ENCODE data around the gene AGBL4.

Gene AGBL4

DNA sequence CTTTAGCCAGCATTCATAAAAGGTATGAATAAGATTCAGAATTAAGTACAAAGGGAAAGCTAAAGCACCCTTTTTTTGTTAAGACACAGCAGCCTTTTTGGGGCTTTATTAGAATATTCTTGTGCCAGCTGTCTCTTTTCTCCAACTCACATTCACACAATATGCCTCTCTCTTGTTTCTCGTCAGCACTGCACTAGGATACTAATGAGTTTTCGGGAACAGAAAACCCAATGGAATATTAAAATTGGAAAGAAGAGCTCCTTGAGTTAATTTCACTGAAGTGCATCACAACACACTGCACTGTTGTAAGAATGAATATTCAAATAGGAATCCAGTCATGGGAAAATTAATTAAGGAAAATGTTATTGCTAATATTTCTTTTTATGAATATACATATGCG lies 836.7 kb downstream of the AGBL4 start:
- no peak for DNase-seq (ENCODE audit: low read depth, low spot score)

DNA sequence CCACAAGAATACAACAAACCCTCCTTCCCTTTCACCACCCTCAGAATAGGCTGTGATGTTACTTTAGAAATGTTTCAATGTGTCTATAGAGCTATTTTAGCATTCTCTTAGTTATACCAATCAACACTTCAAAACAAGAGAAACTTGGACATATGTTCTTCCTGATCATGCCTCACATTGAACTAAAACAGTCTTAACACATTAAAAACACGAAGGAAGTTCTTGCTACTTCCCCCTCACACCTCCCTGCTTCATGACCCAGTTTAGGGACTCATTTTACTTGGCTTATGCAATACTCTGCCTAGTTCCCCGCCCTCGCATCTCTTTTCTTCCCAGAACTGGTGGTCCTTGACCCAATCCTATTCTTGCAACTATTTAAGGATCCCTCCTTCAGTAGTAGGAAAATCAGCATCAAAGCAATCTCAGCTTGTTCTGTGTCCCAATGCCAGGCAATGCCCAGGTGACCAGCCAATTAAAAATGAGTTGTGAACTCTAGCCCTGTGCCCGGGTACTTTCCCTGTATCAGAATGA lies 838.2 kb downstream of the AGBL4 start:
- no peak for DNase-seq (ENCODE audit: low read depth, low spot score)

DNA sequence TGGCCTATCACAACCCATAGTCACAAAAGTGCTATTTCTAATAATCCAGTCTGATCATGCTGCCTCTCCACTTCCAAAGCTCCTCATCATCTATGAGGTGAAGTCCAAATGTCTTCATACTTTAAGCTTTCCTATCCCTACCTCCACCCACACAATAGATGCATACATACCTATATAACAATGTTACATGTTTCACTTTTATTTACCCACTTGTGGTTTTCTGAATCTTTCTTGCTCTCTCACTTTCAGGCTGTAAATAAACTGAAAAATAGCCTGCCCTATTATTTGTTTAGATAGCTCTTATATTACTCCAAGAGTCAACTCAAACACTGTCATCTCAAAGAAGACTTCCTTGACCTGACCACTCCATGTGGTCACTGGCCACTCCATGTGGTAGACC lies 840.3 kb downstream of the AGBL4 start:
- DNase-seq (ENCODE audit: low read depth, low spot score), result no peak

DNA sequence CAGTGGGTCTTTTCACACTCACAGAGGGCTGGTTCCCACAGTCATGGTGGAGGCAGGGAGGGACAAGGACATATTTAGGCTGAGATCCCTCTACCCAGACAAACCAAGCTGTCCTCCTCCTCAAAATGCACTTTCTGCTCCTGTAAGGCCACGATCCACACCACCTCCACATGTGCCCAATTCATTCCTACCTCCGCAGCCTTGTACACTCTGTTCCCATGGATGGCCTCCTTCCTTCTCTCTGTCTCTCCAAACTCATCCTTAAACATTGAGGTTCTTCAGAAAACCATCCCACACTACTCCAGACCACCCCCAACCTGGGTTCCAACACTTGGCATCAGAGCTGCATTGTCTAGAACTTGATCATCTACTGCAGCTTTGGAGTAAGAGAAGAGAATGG lies 842.7 kb downstream of the AGBL4 start:
- no peak for DNase-seq (ENCODE audit: low read depth, low spot score)

DNA sequence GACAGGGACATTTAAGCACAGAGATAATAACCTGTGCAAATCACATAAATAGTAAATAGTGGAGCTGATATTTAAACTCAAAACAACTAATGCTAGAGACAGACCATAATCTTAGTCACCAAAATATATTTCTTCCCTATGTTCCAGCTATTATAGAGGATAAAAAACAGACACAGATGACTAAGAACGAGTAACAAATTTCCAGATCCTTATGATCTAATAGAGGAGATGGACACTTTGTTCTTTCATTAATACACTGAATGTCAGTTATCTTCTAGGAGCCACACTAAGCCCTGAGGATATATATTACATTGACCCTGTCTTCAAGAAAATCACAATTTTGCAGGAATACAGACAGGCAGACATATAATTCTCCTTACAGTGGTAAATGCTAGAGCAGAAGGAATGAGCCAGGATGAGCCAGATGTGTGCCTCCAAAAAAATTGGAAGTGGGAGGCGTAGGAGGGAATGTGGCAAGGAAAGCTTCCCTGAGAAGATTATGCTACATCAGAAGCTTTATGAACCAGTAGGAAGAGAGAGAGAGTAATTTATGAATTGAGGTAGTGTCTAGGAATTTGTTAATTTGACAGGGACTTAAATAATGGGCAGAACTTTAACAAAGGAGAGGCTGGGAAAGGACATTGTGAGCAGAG lies 851.7 kb downstream of the AGBL4 start:
- DNase-seq (ENCODE audit: low read depth, low spot score), result no peak

DNA sequence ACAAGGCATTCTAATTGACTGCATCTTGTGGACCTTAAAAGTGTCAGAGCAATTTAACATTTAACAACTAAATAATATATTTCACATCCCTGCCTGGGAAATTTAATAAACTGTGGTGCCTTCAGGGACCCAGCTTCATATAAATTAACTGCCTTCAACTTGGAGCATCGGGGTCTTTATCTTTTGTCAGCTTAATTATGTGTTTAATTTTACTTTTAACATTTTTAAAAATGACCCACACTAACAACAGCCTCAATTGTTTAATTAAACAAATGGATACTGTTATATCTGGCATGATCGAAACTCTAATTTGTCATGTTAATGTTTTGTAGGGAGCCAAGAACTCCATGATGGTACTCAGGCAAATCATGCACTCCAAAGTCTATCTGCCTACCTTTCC lies 857.7 kb downstream of the AGBL4 start:
- no peak for DNase-seq (ENCODE audit: low read depth, low spot score)

DNA sequence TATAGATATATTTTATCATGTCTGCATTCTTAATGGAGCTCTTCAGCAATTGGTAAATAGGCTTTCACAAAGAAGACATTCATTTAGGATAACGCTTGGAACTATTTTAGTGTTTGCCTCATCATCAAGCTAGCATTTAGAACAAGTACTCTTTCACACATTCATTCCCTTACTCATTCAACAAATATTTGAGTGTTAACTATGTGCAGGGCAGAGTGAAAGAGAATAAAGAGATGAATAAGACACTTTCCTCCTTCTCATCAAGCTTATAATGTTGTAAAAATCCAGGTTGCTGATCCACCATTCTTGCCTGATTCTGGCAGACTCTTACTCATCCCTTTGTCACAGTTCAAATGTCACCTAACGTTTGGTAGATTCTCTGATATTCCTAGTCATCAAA lies 860.7 kb downstream of the AGBL4 start:
- DNase-seq (ENCODE audit: low read depth, low spot score), result no peak

DNA sequence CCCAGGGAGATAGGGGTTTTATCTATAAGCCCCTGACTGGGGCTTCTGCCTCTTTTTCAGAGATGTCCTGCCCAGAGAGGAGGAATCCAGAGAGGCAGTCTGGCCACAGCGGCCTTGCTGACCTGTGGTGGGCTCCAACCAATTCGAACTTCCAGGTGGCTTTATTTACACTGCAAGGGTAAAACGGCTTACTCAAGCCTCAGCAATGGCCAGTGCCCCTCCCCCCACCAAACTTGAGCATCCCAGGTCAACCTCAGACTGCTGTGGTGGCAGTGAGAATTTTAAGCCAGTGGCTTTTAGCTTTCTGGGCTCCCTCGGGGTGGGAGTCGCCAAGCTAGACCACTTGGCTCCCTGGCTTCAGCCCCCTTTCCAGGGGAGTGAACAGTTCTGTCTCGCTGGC lies 863.1 kb downstream of the AGBL4 start:
- no peak for DNase-seq (ENCODE audit: low read depth, low spot score)

DNA sequence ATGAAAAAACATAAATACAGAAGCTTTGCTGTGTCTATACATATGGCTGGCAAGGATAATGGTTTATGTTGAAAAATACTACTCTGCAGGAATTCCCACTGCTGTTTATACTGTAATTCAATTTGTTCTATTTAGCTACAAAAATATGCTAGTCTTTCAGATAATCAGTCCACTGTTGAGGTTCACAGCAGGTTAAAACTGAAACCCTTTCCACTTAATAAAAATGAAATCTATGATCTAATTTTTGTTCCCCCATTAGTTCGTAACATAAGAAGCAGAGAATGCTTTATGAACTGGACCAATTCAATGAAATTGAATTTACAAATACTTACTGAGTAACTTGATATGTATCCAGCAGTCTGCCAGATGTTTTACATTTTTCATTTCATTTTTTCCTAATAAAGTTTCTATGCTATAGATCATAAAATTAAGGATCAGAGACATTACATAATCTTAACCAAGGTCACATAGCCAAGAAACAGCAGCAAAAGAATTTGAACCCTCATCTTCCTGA lies 887.0 kb downstream of the AGBL4 start:
- no peak for DNase-seq (ENCODE audit: low read depth, low spot score)

DNA sequence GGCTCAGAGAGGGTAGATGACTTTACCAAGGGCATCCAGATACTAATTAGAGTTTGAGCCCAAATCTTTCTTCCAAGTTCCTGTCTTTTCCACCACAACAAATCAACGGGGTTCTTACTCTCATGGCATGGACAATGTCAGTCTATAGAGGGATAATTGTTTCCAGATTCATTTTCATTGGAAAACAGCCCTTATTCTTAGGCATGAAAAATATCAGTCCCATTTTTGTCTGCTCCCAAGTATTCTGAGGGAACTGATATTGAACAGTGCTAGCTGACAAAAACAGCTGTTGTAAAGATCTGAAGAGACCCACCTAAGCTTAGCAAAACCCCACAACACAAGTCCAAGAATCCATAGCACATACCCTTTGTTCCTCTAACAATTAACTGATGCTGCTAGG lies 898.0 kb downstream of the AGBL4 start:
- DNase-seq (ENCODE audit: low read depth, low spot score), result no peak

DNA sequence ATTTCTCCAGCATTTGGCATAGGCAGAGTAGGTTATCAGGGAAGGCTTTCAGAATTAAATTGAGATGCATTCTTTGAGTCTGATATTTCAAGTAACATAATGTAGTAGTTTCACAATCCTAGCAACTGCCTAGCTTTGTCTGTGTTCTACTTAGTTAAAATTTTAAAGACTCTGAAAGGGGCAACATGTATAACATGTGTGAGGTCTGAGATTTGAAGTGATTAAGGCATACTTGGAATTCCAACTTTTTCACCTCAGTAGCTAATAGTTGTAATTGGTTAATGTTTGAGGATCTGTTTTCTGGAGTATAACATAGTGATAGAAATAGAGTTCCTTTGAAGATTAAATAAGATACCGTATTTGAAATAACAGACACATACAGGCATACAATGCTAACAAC lies 911.8 kb downstream of the AGBL4 start:
- no peak for DNase-seq (ENCODE audit: low read depth, low spot score)

DNA sequence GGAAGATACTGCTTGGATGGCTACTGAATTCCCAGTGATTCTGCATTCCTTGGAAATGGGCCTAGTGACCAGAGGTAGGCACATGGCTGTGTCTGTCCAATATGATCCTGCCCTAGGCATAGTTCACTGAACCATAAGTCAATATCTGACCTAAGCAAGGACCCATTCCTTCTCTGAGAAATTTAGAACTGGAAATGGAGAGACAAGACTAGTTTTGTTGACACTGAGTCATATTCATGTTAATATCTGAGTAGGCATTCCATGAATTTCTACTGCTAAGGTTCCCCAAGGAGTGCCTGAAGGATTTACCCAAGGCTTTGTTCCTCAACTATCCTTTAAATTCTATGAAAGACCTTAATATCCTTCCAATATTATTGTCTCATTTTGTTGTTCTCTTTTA lies 917.3 kb downstream of the AGBL4 start:
- DNase-seq (ENCODE audit: low read depth, low spot score), result no peak

DNA sequence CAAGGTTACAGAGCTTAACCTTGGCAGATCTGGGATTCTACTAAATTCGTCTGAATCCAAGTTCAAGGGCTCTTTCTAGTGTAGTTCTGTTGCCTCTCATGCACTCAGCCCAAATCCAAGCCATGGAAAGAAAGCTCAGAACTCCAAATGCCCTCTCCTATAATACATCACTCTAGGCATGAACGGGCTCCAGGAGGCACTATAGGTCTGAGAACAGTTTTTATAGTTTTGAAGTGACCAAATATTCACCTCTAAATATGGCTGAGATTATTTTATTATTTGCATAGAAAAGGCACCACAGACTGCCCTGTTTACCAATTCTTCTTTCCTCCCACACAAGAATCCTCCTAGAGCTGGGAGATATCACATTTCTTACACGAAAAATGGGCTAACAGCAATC lies 919.2 kb downstream of the AGBL4 start:
- no peak for DNase-seq (ENCODE audit: low read depth, low spot score)

DNA sequence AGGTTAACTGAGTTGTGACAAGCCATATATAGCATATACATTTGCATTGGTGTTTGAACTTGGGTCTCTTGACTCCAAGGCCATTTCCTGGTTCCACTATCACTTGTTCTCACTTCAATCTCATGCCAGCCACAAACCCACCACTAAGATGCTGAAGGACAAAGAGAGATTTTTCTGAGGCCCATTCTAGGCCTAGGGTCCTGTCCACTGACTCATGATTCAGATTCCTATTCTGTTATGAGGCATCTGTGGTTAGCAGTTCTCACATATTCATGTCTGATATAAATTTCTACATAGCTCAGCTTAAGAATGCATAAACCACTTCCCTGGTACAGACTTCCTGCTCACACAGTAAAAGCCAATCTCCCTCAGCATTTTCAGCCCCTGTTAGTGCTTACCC lies 921.0 kb downstream of the AGBL4 start:
- no peak for DNase-seq (ENCODE audit: low read depth, low spot score)

DNA sequence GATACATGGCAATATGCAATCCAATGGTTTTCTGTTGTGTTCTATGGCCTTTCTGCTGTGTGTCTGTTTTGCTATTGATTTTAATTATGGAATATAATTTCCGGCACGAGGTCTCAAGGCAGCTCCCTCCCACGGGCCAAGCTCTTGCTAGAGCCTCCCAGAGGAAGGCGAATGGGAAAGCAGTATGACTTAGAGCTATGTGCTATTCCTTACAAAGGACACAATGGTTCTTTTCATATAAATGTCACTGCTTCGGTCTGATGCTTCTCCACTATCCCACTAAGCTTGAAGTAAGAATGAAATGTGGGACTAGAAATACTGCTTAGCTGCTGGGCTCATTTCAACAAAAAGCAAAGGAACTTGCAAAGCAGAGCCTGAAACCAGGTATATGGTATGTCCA lies 924.9 kb downstream of the AGBL4 start:
- DNase-seq (ENCODE audit: low read depth, low spot score), result no peak

DNA sequence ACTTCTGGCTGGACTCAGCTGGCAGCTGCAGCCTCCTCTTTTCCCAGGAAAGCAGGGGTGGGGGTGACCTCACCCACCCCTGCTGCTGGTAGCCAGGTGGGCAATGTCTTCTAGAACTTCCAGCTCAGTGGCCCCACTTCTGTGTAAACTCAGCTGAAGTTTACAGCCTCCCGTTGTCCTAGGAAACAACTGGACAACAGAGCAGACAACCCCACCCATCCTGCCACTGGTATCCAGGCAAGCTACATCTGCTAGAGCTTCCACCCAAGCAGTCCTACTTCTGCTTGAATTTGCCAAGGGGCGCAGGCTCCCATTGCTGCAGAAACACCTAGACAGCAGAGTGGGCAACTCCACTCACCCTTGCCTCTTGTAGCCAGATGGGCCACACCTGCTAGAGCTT lies 937.4 kb downstream of the AGBL4 start:
- DNase-seq (ENCODE audit: low read depth, low spot score), result no peak

DNA sequence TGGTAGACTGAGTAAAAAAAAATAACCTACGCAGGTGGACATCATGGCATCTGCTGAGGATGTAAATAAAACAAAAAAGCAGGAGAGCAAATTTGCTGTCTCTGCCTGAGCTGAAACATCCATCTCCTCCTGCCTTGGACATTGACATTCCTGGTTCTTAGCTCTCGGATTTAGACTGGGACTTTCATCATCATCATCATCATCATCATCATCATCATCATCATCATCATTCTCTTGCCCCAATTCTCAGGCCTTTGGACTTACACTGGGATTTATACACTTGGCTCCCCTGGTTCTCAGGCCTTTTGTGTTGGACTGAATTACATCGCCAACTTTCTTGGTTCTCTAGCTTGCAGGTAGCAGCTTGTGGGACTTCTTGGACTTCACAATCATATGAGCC lies 938.7 kb downstream of the AGBL4 start:
- no peak for DNase-seq (ENCODE audit: low read depth, low spot score)

DNA sequence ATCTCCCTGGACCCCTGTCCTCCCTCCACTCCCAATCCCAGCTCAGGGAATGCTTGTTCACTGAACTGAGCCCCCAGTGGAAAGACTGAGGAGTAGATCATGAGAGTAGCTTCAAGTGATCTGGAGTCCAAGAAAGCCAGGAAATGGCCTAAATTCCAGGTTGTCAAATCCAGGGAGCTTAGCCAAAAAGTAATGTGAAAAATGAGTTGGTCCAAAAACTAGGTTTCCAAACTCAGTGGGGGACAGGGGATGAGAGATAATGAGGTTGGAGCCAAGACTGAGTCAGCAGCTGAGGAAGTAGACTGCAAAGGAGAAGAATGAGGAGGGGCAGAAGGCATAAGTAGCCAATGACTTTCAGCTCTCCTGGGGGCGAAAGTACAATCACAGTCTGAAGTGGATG lies 963.0 kb downstream of the AGBL4 start:
- no peak for DNase-seq (ENCODE audit: low read depth, low spot score)

DNA sequence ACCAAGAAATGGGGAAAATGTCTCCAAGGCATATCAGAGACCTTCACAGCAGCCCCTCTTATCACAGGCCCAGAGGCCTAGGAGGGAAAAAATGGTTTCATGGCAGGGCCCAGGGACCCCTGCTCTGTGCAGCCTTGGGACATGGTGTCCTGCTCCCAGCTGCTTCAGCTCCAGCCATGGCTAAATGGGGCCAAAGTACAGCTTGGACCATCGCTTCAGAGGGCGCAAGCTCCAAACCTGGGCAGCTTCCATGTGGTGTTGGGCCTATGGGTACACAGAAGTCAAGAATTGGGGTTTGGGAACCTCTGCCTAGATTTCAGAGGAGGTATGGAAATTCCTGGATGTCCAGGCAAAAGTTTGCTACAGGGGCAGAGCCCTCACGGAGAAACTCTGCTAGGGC lies 964.7 kb downstream of the AGBL4 start:
- no peak for DNase-seq (ENCODE audit: low read depth, low spot score)

DNA sequence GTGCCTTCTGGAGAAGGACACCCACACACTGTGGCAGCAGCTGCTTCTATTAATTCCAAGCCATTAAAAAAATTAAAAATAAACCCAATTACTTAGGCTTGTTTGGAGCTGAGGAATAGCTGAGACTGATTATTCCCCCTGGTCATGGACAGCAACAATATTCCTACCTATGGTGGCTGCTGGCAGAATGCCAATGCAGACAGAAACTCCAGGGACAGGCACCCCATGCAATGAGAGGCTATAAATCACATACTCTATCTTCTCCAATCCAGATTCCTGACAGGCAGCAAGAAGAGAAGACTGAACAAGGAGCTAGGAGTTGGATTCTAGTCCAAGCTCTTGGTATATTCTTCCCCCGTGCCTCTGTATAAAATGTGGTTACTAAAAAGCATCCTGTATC lies 971.7 kb downstream of the AGBL4 start:
- DNase-seq (ENCODE audit: low read depth, low spot score), result no peak

DNA sequence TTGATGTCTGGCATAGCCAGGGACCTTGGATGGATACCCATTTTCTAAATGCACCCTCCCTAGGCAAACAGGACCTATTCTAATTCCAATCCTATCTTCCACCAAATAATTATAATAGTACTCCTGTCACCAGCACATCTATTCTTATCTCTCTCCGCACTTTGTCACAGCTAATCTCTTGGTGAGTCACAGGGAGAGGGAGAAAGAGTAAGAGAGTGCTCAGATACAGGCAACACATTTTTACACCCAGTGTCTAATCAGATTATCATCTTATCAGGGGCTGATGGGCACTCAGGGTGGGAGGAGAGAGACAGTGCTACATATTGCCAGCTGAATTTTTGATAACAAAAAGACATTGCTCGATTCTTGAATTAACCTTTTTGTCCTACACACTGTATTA lies 972.1 kb downstream of the AGBL4 start:
- DNase-seq (ENCODE audit: low read depth, low spot score), result no peak

DNA sequence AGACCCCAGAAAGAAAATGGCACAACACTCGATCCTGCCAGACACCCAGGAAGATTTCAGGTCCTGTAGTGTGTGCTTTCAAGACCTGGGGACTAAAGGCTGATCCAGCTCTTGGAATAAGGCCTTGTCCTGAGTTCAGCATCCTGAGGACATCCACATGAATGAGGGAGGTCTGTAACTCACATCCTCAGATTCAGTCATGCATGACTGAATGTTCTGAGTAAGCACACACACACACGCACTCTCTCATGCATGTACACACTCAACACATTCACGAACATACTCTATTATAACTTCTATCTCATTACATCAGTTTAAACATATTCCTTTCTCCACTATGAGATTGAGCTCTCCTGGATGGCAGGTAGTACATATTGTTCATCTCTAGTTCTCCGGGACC lies 973.7 kb downstream of the AGBL4 start:
- no peak for DNase-seq (ENCODE audit: low read depth, low spot score)

DNA sequence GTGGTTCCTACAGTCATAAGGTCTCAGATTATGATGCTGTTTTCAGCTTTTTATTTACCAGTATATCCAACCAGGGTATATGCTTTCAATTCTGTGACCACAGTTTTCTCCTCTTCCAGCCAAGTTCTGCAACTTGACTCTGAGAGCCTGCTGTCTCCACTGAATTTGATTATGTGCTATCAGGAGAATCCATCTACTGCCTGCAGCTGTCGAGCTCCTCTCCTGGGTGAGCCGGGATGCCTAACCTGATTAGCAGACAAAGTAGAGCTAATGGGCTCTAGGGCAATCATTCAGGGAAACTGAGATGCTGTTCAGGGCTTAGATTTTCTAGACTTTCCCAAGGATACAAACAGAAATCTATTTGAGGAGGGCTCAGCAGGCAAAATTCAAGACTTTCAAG lies 975.6 kb downstream of the AGBL4 start:
- DNase-seq (ENCODE audit: low read depth, low spot score), result no peak

DNA sequence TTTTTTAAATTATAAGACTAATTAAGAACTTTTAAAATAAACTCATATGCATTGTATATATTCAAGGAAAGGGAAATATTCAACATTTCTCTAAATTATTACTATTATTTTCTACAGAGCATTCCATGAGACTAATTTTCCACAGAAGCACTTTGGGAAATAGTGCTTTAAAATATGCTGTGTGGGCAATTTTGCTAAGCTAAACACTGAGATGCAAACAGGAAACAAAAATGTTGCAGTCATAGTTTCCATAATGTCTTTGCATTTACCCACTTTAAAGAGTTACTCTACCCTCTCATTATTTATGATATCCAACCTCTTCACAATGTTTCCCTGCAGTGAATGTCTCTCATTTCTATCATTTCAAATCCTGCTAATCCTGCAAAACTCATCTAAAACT lies 977.4 kb downstream of the AGBL4 start:
- DNase-seq (ENCODE audit: low read depth, low spot score), result no peak
